Osteocyte (in vitro differentiated cells): ENCODE data around the gene SMIM33. TPM values are rescaled to one million over a fixed set of nuclear protein-coding genes. Genes with fewer than 3 reads are reported as not detected.

Experiments used
- DNase-seq: peaks from one replicate; pipeline ENCODE4 v3.0.0; 2021; ENCODE audit warnings: mixed read lengths; ENCODE audit not compliant: unreplicated experiment; ENCODE audit errors: extremely low spot score
- H3K27ac Mint-ChIP-seq: one replicate; pipeline ENCODE4 v1.8.0; 2021; ENCODE audit warnings: mild to moderate bottlenecking, mixed read lengths; ENCODE audit not compliant: unreplicated experiment
- H3K27me3 Mint-ChIP-seq: one replicate; pipeline ENCODE4 v1.8.0; 2021; ENCODE audit warnings: mixed read lengths; ENCODE audit not compliant: unreplicated experiment
- H3K36me3 Mint-ChIP-seq: one replicate; pipeline ENCODE4 v1.8.0; 2021; ENCODE audit warnings: mixed read lengths; ENCODE audit not compliant: unreplicated experiment
- H3K4me1 Mint-ChIP-seq: one replicate; pipeline ENCODE4 v1.8.0; 2021; ENCODE audit warnings: mixed read lengths; ENCODE audit not compliant: unreplicated experiment
- H3K4me3 Mint-ChIP-seq: one replicate; pipeline ENCODE4 v1.8.0; 2021; ENCODE audit warnings: mild to moderate bottlenecking, moderate library complexity, mixed read lengths; ENCODE audit not compliant: unreplicated experiment
- H3K9me3 Mint-ChIP-seq: one replicate; pipeline ENCODE4 v1.8.0; 2021; ENCODE audit warnings: mixed read lengths; ENCODE audit not compliant: unreplicated experiment
- total RNA-seq: library from RNA; stranded (reverse); gene quantifications from 2 replicates; pipeline ENCODE4 v1.2.1, GENCODE V29; 2021
- TF ChIP-seq, protein P1 (sequence below): fragments of 200-600 bp; sonication (generic); IDR thresholded peaks from 2 replicates; pipeline ENCODE4 v1.5.0; 2021; ENCODE audit warnings: antibody characterized with exemption, mild to moderate bottlenecking, moderate library complexity

Gene SMIM33
- total RNA-seq, 1 donor from 2014 or later, result not detected

GRCh38 chr5:139451878-139452660 is 18.7 kb upstream of the SMIM33 start:
- no peak overlapping the region for H3K4me3 Mint-ChIP-seq
- no peaks in the 10 kb centered on the region for H3K36me3 Mint-ChIP-seq
- H3K27me3 Mint-ChIP-seq, result no peaks in the 10 kb centered on the region
- H3K9me3 Mint-ChIP-seq, result no peaks in the 10 kb centered on the region
- TF ChIP-seq, protein P1, sequence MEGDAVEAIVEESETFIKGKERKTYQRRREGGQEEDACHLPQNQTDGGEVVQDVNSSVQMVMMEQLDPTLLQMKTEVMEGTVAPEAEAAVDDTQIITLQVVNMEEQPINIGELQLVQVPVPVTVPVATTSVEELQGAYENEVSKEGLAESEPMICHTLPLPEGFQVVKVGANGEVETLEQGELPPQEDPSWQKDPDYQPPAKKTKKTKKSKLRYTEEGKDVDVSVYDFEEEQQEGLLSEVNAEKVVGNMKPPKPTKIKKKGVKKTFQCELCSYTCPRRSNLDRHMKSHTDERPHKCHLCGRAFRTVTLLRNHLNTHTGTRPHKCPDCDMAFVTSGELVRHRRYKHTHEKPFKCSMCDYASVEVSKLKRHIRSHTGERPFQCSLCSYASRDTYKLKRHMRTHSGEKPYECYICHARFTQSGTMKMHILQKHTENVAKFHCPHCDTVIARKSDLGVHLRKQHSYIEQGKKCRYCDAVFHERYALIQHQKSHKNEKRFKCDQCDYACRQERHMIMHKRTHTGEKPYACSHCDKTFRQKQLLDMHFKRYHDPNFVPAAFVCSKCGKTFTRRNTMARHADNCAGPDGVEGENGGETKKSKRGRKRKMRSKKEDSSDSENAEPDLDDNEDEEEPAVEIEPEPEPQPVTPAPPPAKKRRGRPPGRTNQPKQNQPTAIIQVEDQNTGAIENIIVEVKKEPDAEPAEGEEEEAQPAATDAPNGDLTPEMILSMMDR, result no peak
- no peak for DNase-seq
- no peak overlapping the region for H3K27ac Mint-ChIP-seq
- no peaks in the 10 kb centered on the region for H3K4me1 Mint-ChIP-seq

DNA sequence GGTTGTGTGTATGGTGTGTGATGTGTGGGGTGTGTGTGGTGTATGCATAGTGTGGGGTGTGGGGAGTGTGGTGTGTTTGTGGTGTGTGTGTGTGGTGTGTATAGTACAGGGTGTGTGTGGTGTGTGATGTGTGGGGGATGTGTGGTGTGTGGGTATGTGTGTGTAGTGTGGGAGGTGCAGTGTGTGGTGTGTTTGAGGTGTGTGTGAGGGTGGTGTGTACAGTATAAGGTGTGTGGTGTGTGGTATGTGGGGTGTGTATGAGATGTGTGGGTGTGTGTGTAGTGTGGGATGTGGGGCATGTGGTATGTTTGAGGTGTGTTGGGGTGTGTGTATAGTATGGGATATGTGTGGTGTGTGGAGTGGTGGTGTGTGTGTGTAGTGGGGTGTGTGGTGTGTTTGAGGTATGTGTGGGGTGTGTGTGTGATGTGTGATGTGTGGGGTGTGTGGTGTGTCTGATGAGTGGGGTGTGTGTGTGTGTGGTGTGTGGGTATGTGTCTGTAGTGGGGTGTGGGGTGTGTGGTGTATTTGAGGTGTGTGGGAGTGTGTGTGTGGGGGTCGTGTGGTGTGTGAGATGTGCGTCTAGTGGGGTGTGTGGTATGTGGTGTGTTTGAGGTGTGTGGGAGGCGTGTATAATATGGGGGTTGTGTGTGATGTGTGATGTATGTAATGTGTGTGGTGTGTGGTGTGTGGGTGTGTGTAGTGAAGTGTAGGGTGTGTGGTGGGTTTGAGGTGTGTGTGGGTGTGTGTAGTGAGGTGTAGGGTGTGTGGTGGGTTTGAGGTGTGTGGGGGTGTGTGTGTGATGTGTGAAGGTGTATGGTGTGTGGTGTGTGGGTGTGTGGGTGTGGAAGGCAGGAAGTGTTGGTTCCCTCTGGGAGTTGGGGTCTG is 16.9 kb upstream of the SMIM33 start:
- peaks cover 3% of the 10 kb centered on the region for H3K4me1 Mint-ChIP-seq
- no peaks in the 10 kb centered on the region for H3K27me3 Mint-ChIP-seq
- H3K4me3 Mint-ChIP-seq, result no peak overlapping the region
- no peak for DNase-seq
- H3K36me3 Mint-ChIP-seq, result no peaks in the 10 kb centered on the region
- H3K27ac Mint-ChIP-seq, result no peak overlapping the region
- TF ChIP-seq, protein P1, result no peak
- H3K9me3 Mint-ChIP-seq, result no peaks in the 10 kb centered on the region

- H3K4me3 Mint-ChIP-seq, result no peak overlapping the region
- TF ChIP-seq, protein P1, result no peak
- H3K36me3 Mint-ChIP-seq, result no peaks in the 10 kb centered on the region
- DNase-seq, result no peak
- H3K4me1 Mint-ChIP-seq, result peaks cover 11% of the 10 kb centered on the region
- no peaks in the 10 kb centered on the region for H3K9me3 Mint-ChIP-seq
- no peak overlapping the region for H3K27ac Mint-ChIP-seq
- no peaks in the 10 kb centered on the region for H3K27me3 Mint-ChIP-seq
Measured at GRCh38 chr5:139454568-139455290, 16.1 kb upstream of the SMIM33 start.

DNA sequence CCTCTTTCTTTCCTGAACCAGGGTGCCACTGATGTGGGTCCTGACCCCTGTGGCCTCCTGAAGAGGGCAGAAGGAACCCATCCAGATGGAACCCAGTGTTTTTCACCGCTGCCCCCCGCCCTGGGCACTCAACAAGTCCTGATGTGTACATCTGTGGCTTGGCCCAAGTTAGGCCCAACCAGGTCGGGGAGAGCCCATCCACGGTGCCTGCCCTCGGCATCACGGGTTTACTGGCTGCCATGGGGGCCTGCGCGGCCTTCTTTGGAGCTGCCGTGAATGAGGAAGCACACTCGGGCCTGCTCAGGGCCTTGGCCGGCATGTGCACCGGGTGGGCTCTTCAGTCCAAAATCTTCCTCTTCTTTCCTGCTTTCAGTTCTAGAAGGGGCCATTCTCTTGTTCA is 14.0 kb upstream of the SMIM33 start:
- no peak overlapping the region for H3K4me3 Mint-ChIP-seq
- no peaks in the 10 kb centered on the region for H3K36me3 Mint-ChIP-seq
- H3K4me1 Mint-ChIP-seq, result peaks cover 28% of the 10 kb centered on the region
- TF ChIP-seq, protein P1, result no peak
- H3K9me3 Mint-ChIP-seq, result no peaks in the 10 kb centered on the region
- no peak overlapping the region for H3K27ac Mint-ChIP-seq
- no peak for DNase-seq
- no peaks in the 10 kb centered on the region for H3K27me3 Mint-ChIP-seq
